ENCODE measurements around the gene RFWD3. TPM values are rescaled to one million over a fixed set of nuclear protein-coding genes. Genes with fewer than 3 reads are reported as not detected.

The RFWD3 gene
- total and polyA plus RNA-seq, 2 donors = 11.6 to 29.7 TPM

DNA sequence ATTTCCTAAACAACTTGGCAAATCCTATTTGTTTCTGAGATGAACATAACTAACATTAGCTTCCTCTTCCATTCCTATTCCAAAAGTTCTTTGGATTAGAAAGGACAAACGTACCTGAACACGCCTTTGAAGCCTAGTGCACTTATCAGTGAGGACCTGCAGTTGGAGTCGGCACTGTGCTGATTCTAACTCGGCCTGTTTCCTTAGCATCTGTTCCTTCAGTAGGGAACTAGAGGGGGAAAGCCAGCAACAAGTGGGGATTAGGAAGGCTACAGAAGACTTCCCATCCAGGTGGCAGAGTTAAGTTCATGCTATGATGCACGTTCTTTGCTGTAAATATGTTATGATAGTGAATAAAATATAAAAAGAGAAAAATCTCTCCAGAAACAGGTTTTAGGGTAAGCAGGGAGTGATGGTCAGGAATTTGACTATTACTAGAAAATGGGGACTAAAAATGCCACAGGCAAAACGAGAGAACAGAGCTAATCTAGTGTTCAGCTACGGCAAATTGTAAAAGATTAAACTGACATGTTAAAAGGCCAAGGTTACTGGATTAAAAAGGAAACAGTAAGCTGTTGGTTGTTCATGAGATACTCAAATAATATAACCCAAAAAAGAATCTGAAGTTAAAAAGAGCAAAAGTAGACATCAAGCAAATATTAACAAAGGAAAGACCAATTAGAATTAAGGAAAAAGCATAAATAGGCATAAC, 28.8 kb downstream of the RFWD3 start:
- no peak for DNase-seq (ENCODE audit: low read depth in 6 of 9, low spot score in 9 of 9)
- WGBS = 99% methylated on average over 7 of the region's 7 CpGs
- Histone ChIP-seq H3K27ac (ENCODE audit: low read depth in 1 of 2, low read length in 1 of 2) (no peak overlapping the region), H3K9me3 (ENCODE audit: control insufficient read depth in 2 of 2, insufficient read depth in 1 of 2, low read length in 1 of 2) (no peaks in the 10 kb centered on the region), H3K36me3 (ENCODE audit: control insufficient read depth in 2 of 2, insufficient read depth in 2 of 2, low read length in 1 of 2) (peaks cover 55 to 77% of the 10 kb centered on the region in 2 donors), H3K4me1 (ENCODE audit: control insufficient read depth in 2 of 2, insufficient read depth in 2 of 2, low read length in 2 of 2) (no peaks in the 10 kb centered on the region), H3K27me3 (ENCODE audit: control insufficient read depth in 2 of 2, insufficient read depth in 1 of 2, low read length in 1 of 2) (no peaks in the 10 kb centered on the region), H3K4me3 (ENCODE audit: low read length in 2 of 2) (no peak overlapping the region)

DNA sequence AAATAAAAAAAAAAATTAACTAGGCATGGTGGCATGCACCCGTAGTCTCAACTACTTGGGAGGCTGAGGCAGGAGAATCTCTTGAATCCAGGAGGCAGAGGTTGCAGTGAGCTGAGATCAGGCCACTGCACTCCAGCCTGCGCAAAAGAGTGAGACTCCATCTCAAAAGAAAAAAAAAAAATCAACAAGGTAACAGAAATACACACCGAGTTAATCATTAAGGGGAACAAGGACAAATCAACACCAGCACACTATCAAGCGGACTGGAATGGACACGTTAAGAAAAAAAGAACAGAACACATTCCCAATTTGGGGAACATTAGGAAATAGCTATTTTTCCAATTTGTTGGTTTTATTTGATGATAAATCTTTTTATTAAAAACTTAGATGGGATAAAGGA, 31.4 kb downstream of the RFWD3 start:
- Histone ChIP-seq H3K27ac (ENCODE audit: low read depth in 1 of 2, low read length in 1 of 2) (no peak overlapping the region), H3K4me1 (ENCODE audit: control insufficient read depth in 2 of 2, insufficient read depth in 2 of 2, low read length in 2 of 2) (no peaks in the 10 kb centered on the region), H3K9me3 (ENCODE audit: control insufficient read depth in 2 of 2, insufficient read depth in 1 of 2, low read length in 1 of 2) (no peaks in the 10 kb centered on the region), H3K36me3 (ENCODE audit: control insufficient read depth in 2 of 2, insufficient read depth in 2 of 2, low read length in 1 of 2) (peaks cover 67 to 85% of the 10 kb centered on the region in 2 donors), H3K27me3 (ENCODE audit: control insufficient read depth in 2 of 2, insufficient read depth in 1 of 2, low read length in 1 of 2) (no peaks in the 10 kb centered on the region), H3K4me3 (ENCODE audit: low read length in 2 of 2) (no peak overlapping the region)
- WGBS = 78% methylated on average over 5 of the region's 5 CpGs
- DNase-seq (ENCODE audit: low read depth in 6 of 9, low spot score in 9 of 9) = no peak

DNA sequence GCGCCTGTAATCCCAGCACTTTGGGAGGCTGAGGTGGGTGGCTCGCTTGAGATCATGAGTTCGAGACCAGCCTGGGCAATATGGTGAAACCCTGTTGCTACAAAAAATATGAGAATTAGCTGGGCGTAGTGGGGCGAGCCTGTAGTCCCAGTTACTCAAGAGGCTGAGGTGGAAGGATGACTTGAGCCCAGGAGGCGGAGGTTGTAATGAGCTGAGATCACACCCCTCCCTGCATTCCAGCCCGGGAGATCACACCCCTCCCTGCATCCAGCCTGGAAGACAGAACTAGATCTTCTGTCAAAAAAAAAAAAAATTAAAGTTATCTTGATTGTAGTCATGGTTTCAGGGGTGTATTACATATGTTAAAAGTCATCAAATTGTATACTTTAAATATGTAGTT, 33.0 kb downstream of the RFWD3 start:
- Histone ChIP-seq H3K27me3 (ENCODE audit: control insufficient read depth in 2 of 2, insufficient read depth in 1 of 2, low read length in 1 of 2) (no peaks in the 10 kb centered on the region), H3K27ac (ENCODE audit: low read depth in 1 of 2, low read length in 1 of 2) (no peak overlapping the region), H3K9me3 (ENCODE audit: control insufficient read depth in 2 of 2, insufficient read depth in 1 of 2, low read length in 1 of 2) (no peaks in the 10 kb centered on the region), H3K36me3 (ENCODE audit: control insufficient read depth in 2 of 2, insufficient read depth in 2 of 2, low read length in 1 of 2) (peaks cover 68 to 88% of the 10 kb centered on the region in 2 donors), H3K4me3 (ENCODE audit: low read length in 2 of 2) (no peak overlapping the region), H3K4me1 (ENCODE audit: control insufficient read depth in 2 of 2, insufficient read depth in 2 of 2, low read length in 2 of 2) (no peaks in the 10 kb centered on the region)
- DNase-seq (ENCODE audit: low read depth in 6 of 9, low spot score in 9 of 9) = no peak
- WGBS = 95% methylated on average over 7 of the region's 7 CpGs

DNA sequence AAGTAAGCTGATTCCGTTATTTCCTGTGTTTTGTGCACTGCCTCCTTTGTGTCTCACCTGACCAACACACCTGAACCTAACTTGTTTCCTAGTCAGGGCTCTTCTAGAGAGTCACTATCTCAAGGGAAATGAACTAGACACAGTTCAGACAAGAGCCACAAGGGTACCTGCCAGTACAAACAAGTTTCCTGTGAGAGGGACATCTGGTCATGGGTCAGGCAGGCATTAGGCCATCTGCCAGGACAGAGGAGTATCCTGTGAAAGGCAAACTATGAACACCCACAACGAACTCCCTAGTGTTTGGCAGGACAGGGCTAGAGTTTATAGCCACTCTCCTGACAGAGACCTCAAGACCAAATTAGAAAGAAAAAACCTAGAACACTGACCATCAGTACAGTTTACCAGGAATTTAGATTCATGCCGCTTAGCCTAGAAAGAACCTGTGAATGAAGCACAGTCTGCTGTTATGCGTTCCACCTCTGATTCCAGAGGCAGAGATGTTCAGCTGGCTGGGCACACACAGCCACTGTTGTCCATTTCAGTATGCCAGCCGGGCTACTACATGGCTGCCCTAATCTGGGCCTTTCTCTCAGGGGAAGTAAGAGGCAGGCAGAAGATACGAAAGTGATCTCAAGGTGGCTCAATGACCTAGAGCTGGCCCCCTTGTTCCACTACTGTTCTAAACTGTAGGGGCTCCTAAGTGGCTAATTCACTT, 39.0 kb downstream of the RFWD3 start:
- WGBS = 96% methylated on average over 6 of the region's 6 CpGs
- H3K36me3 ChIP-seq (ENCODE audit: control insufficient read depth in 2 of 2, insufficient read depth in 2 of 2, low read length in 1 of 2) = peaks cover 82 to 97% of the 10 kb centered on the region in 2 donors
- H3K9me3 ChIP-seq (ENCODE audit: control insufficient read depth in 2 of 2, insufficient read depth in 1 of 2, low read length in 1 of 2) = no peaks in the 10 kb centered on the region
- H3K27ac ChIP-seq (ENCODE audit: low read depth in 1 of 2, low read length in 1 of 2) = no peak overlapping the region
- no peak overlapping the region for H3K4me3 ChIP-seq (ENCODE audit: low read length in 2 of 2)
- no peaks in the 10 kb centered on the region for H3K4me1 ChIP-seq (ENCODE audit: control insufficient read depth in 2 of 2, insufficient read depth in 2 of 2, low read length in 2 of 2)
- no peaks in the 10 kb centered on the region for H3K27me3 ChIP-seq (ENCODE audit: control insufficient read depth in 2 of 2, insufficient read depth in 1 of 2, low read length in 1 of 2)
- no peak for DNase-seq (ENCODE audit: low read depth in 6 of 9, low spot score in 9 of 9)

DNA sequence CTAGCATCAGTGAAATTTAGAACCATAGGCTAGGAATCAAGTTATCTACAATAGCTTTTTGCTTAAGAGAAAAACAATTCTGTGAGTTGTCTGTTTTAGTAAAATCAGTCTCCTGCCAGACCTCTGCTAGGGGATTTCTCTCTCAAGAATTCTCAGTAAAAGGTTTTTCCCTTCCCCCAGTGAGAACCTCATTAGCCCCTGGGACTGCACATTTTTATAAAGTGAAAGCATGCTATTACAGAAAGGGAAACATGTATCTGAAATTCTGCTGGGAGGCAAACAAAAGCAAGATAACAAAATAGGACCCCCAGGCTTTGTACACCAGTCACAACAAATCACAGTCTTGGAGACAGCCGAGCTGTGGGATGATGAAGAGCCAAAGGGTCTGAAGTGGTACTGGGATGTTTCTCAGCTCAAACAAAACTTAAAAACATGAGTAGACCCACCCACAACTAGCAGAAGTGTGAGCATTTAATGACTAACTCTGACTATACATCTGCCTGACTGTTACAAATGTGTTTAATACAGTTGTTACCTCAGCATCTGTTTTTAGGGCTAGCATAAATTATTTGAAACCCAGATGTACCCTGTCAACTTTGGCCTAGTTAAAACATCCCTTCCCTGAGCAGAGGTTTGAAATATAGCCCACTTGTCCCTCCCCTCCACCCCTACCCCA, 39.8 kb downstream of the RFWD3 start:
- Histone ChIP-seq H3K9me3 (ENCODE audit: control insufficient read depth in 2 of 2, insufficient read depth in 1 of 2, low read length in 1 of 2) (no peaks in the 10 kb centered on the region), H3K27me3 (ENCODE audit: control insufficient read depth in 2 of 2, insufficient read depth in 1 of 2, low read length in 1 of 2) (no peaks in the 10 kb centered on the region), H3K4me3 (ENCODE audit: low read length in 2 of 2) (no peak overlapping the region), H3K4me1 (ENCODE audit: control insufficient read depth in 2 of 2, insufficient read depth in 2 of 2, low read length in 2 of 2) (no peaks in the 10 kb centered on the region), H3K36me3 (ENCODE audit: control insufficient read depth in 2 of 2, insufficient read depth in 2 of 2, low read length in 1 of 2) (peaks cover 83 to 97% of the 10 kb centered on the region in 2 donors), H3K27ac (ENCODE audit: low read depth in 1 of 2, low read length in 1 of 2) (no peak overlapping the region)
- no peak for DNase-seq (ENCODE audit: low read depth in 6 of 9, low spot score in 9 of 9)
- 0% methylated on average over 1 of the region's 1 CpG for WGBS

DNA sequence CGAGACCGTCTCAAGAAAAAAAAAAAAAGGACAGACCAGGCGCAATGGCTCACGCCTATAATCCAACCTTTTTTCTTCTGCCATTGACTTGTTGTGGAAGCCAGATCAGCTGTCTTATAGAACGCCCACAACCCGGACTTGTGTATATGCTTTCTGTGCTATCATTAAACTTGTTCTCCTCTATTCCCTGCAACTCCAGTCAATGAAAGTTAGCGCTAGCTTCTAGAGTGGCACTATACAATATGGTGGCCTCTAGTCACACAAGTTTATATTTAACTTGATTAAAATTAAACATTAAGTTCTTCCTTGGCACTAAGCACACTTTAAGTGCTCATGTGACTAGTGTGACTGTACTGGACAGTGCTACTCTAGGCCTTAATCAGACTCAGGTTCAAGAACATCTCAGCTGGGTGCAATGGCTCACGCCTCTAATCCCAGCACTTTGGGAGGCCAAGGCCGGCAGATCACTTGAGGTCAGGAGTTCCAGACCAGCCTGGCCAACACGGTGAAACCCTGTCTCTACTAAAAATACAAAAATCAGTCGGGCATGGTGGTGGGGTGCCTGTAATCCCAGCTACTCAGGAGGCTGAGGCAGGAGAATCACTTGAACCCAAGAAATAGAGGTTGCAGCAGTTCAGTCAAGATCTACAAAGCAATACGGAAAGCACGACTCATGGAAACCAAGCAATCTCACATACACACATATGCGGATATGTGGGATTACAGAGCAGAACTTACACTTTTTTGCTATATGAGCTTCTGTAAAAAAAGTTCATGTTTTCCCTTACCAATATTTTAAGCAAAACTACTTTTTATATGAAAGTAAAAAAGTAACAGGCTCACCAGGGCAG, 41.0 kb downstream of the RFWD3 start:
- 98% methylated on average over 14 of the region's 14 CpGs for WGBS
- Histone ChIP-seq H3K4me1 (ENCODE audit: control insufficient read depth in 2 of 2, insufficient read depth in 2 of 2, low read length in 2 of 2) (no peaks in the 10 kb centered on the region), H3K36me3 (ENCODE audit: control insufficient read depth in 2 of 2, insufficient read depth in 2 of 2, low read length in 1 of 2) (peaks cover 83 to 93% of the 10 kb centered on the region in 2 donors), H3K9me3 (ENCODE audit: control insufficient read depth in 2 of 2, insufficient read depth in 1 of 2, low read length in 1 of 2) (no peaks in the 10 kb centered on the region), H3K27me3 (ENCODE audit: control insufficient read depth in 2 of 2, insufficient read depth in 1 of 2, low read length in 1 of 2) (no peaks in the 10 kb centered on the region), H3K4me3 (ENCODE audit: low read length in 2 of 2) (no peak overlapping the region), H3K27ac (ENCODE audit: low read depth in 1 of 2, low read length in 1 of 2) (no peak overlapping the region)
- no peak for DNase-seq (ENCODE audit: low read depth in 6 of 9, low spot score in 9 of 9)

DNA sequence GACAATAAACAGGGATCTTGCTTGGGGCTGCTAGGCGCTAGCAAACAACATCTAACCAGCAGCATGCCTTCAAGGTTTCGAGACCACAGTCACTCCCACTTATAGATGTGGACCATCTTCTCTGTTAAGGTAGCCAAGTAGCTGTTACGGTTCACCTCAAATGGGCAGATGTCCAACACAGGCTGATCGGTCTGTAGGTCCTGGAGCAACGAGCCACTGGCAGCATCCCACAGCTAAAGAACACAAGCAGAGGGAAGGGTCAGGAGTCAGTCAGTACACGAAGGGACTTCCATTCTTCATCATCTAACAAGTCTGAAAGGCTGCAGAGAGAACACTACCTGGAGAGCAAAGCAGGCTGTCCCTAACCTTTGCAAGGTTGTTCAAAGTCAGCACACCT, 42.8 kb downstream of the RFWD3 start:
- H3K36me3 ChIP-seq (ENCODE audit: control insufficient read depth in 2 of 2, insufficient read depth in 2 of 2, low read length in 1 of 2) = peaks cover 76 to 91% of the 10 kb centered on the region in 2 donors
- no peaks in the 10 kb centered on the region for H3K4me1 ChIP-seq (ENCODE audit: control insufficient read depth in 2 of 2, insufficient read depth in 2 of 2, low read length in 2 of 2)
- no peak overlapping the region for H3K27ac ChIP-seq (ENCODE audit: low read depth in 1 of 2, low read length in 1 of 2)
- no peaks in the 10 kb centered on the region for H3K27me3 ChIP-seq (ENCODE audit: control insufficient read depth in 2 of 2, insufficient read depth in 1 of 2, low read length in 1 of 2)
- no peak overlapping the region for H3K4me3 ChIP-seq (ENCODE audit: low read length in 2 of 2)
- DNase-seq (ENCODE audit: low read depth in 6 of 9, low spot score in 9 of 9) = no peak
- no peaks in the 10 kb centered on the region for H3K9me3 ChIP-seq (ENCODE audit: control insufficient read depth in 2 of 2, insufficient read depth in 1 of 2, low read length in 1 of 2)
- 96% methylated on average over 6 of the region's 6 CpGs for WGBS

DNA sequence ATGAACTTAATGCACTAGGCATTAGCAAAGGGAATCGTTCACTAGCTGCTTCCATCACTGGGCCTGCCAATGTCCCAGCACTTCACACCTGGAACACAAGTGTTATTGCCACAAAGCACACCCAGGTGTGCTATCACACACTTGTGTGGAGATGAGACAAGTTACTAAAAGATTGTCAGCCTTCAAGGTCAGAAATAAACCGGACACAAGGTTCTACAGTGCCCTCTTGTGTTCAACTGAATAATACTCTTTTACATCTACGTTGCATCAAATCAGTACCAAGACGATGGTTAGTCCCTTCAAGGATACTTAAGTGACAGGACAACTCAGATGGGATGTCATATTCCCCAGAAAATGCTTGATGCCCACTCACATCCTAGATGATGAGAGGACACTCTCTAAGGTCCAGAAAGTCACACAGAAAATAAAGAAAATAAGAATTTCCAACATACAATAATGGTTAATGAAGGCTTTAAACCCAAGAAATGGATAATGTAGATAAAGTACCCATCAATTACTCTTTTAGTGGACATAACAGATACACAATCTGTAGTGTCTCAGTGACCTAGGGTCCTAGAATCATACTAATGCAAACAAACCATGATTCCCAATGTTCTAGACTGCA, 43.4 kb downstream of the RFWD3 start:
- Histone ChIP-seq H3K27me3 (ENCODE audit: control insufficient read depth in 2 of 2, insufficient read depth in 1 of 2, low read length in 1 of 2) (no peaks in the 10 kb centered on the region), H3K4me1 (ENCODE audit: control insufficient read depth in 2 of 2, insufficient read depth in 2 of 2, low read length in 2 of 2) (no peaks in the 10 kb centered on the region), H3K9me3 (ENCODE audit: control insufficient read depth in 2 of 2, insufficient read depth in 1 of 2, low read length in 1 of 2) (no peaks in the 10 kb centered on the region), H3K4me3 (ENCODE audit: low read length in 2 of 2) (no peak overlapping the region), H3K36me3 (ENCODE audit: control insufficient read depth in 2 of 2, insufficient read depth in 2 of 2, low read length in 1 of 2) (peaks cover 73 to 87% of the 10 kb centered on the region in 2 donors), H3K27ac (ENCODE audit: low read depth in 1 of 2, low read length in 1 of 2) (no peak overlapping the region)
- 68% methylated on average over 4 of the region's 4 CpGs for WGBS
- peak in 3 of 9 donors; percentile 17 to 66 (median 41) for DNase-seq (ENCODE audit: low read depth in 6 of 9, low spot score in 9 of 9)
